Cerebellar nuclear complex (tissue), 1 donor: ENCODE measurements around the gene DNAI4.

Source experiments
- DNase-seq, 2 experiments: peaks; one replicate each; lab custom pipeline; 2025; lab: John Stamatoyannopoulos, UW

Gene DNAI4

DNA sequence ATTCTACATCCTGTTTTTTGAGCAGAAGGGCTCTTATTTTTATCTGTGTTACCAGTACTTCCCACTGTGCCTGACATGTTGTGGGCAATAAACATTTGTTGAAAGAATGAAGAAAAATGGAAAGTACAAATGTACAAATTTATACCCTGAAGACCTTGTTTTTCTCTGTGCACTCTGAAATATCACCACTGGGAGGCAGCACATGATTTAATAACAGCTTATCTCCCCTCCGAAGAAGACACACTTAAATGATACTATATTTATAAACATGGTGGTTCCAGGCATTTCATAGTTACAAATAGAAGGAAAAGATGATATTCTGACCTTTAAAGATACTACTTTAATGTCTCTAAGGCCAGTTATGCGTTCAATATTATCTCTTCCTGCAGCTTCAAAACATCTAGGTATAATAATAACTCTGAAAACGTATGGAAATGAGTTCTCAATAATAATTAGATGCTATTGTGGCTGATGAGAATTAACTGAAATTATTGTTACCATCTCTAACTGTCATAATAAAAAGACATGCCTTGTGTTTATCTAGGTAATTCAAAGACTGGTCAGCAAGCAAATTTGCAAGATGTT is 159.6 kb downstream of the DNAI4 start:
- no peak for DNase-seq
